HepG2 (cell line): Measurements from ENCODE around the gene CDK3. TPM values are rescaled to one million over a fixed set of nuclear protein-coding genes. Genes with fewer than 3 reads are reported as not detected.

Experiments used
- ATAC-seq: fragments of 200-7000 bp; cut with Tn5 transposase; 3 replicates; pipeline ENCODE4 v1.9.1; 2020; ENCODE audit warnings: mild to moderate bottlenecking, moderate library complexity
- BruUV-seq: library from RNA; stranded (reverse); fragments of 400-500 nt; replicated peaks from 2 replicates; lab custom pipeline; 2021; lab: Mats Ljungman, UMichigan
- CTCF ChIA-PET: fragments of 300-600 bp; formaldehyde crosslinking; extraction: SDS; loops from one replicate; lab custom pipeline; 2021; ENCODE audit warnings: low total read pairs, inconsistent platforms, low intra/inter-chr PET ratio; lab: Yijun Ruan, JAX
- POLR2A ChIA-PET: fragments of 350-600 bp; sonication (Branson Sonifier 250); formaldehyde crosslinking; loops from one replicate; lab custom pipeline; 2020; ENCODE audit warnings: antibody characterized with exemption, inconsistent platforms; lab: Yijun Ruan, JAX
- DNase-seq: peaks from one replicate; pipeline ENCODE4 v3.0.0-alpha.2; 2015; ENCODE audit warnings: low spot score
- FAIRE-seq: peaks from 3 replicates; lab custom pipeline; 2011; peaks lifted over from hg19 to GRCh38; lab: Jason Lieb, UNC
- H2AFZ ChIP-seq: one replicate; pipeline ENCODE4 v1.6.1; 2011; ENCODE audit warnings: low read length, inconsistent platforms
- H3K27ac ChIP-seq: fragments of 300-600 bp; 3 replicates; pipeline ENCODE4 v1.8.0; 2011; ENCODE audit warnings: mixed run types, mild to moderate bottlenecking, mixed read lengths, low read length, inconsistent platforms; ENCODE audit not compliant: insufficient read depth; ENCODE audit errors: extremely low read length
- H3K27me3 ChIP-seq, 2 experiments: fragments of 200-600 bp in 1 of 2; 2 replicates in 1 of 2; 3 replicates in 1 of 2; pipeline versions ENCODE4 v1.6.0 to v1.8.0; 2011; ENCODE audit warnings: low read length in 2 of 2, mild to moderate bottlenecking in 2 of 2, moderate library complexity in 2 of 2, inconsistent platforms in 1 of 2; ENCODE audit not compliant: insufficient read depth in 2 of 2, control insufficient read depth in 1 of 2
- H3K36me3 ChIP-seq, 2 experiments: fragments of 200-600 bp in 1 of 2; replicated peaks in 1 of 2; 2 replicates in 1 of 2; 3 replicates in 1 of 2; pipeline versions ENCODE4 v1.5.1 to v1.8.0; 2011; ENCODE audit warnings: low read length in 2 of 2, inconsistent platforms in 1 of 2; ENCODE audit not compliant: insufficient read depth in 2 of 2, control insufficient read depth in 1 of 2
- H3K4me1 ChIP-seq: 2 replicates; pipeline ENCODE4 v1.5.1; 2012; ENCODE audit warnings: low read length, inconsistent platforms; ENCODE audit not compliant: insufficient read depth
- H3K4me2 ChIP-seq: 2 replicates; pipeline ENCODE4 v1.6.0; 2011; ENCODE audit warnings: low read depth, low read length, inconsistent platforms
- H3K4me3 ChIP-seq, 3 experiments: fragments of 200-600 bp in 1 of 3; sonication (generic), shearing (Covaris generic) in 1 of 3; replicated peaks in 1 of 3; 2 replicates each; pipeline ENCODE4 v1.5.1; 2011 to 2016; ENCODE audit warnings: low read length in 3 of 3, inconsistent platforms in 2 of 3, low read depth in 2 of 3, mild to moderate bottlenecking in 2 of 3, control low read depth in 1 of 3, mixed read lengths in 1 of 3; ENCODE audit not compliant: insufficient read depth in 1 of 3
- H3K79me2 ChIP-seq: one replicate; pipeline ENCODE4 v1.6.1; 2011; ENCODE audit warnings: low read length, inconsistent platforms; ENCODE audit not compliant: insufficient read depth
- H3K9ac ChIP-seq: 2 replicates; pipeline ENCODE4 v1.6.0; 2011; ENCODE audit warnings: mild to moderate bottlenecking, low read depth, low read length, inconsistent platforms; ENCODE audit not compliant: insufficient read depth
- H3K9me3 ChIP-seq: 2 replicates; pipeline ENCODE4 v1.5.1; 2012; ENCODE audit warnings: mild to moderate bottlenecking, low read length
- H4K20me1 ChIP-seq: 2 replicates; pipeline ENCODE4 v1.6.0; 2011; ENCODE audit warnings: inconsistent platforms, mild to moderate bottlenecking, low read length, moderate library complexity; ENCODE audit not compliant: insufficient read depth
- HMGXB3 ChIP-seq: sonication (generic); formaldehyde crosslinking; IDR thresholded peaks from 2 replicates; pipeline ENCODE4 v1.4.0; 2020; ENCODE audit warnings: missing genetic modification reagents, borderline replicate concordance
- MNT ChIP-seq: fragments of 450-650 bp; IDR thresholded peaks from 2 replicates; pipeline ENCODE4 v1.6.1; 2016
- SALL2 ChIP-seq: sonication (generic); formaldehyde crosslinking; IDR thresholded peaks from 2 replicates; pipeline ENCODE4 v1.8.1; 2023; ENCODE audit warnings: mild to moderate bottlenecking, missing genetic modification reagents, inconsistent platforms
- SNAPC2 ChIP-seq: sonication (generic); formaldehyde crosslinking; IDR thresholded peaks from 2 replicates; pipeline ENCODE4 v1.8.1; 2022; ENCODE audit warnings: mild to moderate bottlenecking, missing genetic modification reagents
- SOX6 ChIP-seq, 2 experiments: fragments of 450-650 bp in 1 of 2; sonication (generic) in 1 of 2; formaldehyde crosslinking in 1 of 2; IDR thresholded peaks; 2 replicates each; pipeline versions ENCODE4 v1.4.0 to v1.6.1; 2017 to 2020; ENCODE audit warnings: antibody characterized with exemption in 1 of 2, mild to moderate bottlenecking in 1 of 2, missing genetic modification reagents in 1 of 2
- TEAD2 ChIP-seq: sonication (generic); formaldehyde crosslinking; IDR thresholded peaks from 2 replicates; pipeline ENCODE4 v1.9.0; 2021; ENCODE audit warnings: missing genetic modification reagents
- ZC3H4 ChIP-seq: sonication (generic); formaldehyde crosslinking; IDR thresholded peaks from 2 replicates; pipeline ENCODE4 v1.4.0; 2020; ENCODE audit warnings: missing genetic modification reagents, borderline replicate concordance
- ZNF326 ChIP-seq: sonication (generic); formaldehyde crosslinking; IDR thresholded peaks from 2 replicates; pipeline ENCODE4 v1.4.0; 2020; ENCODE audit warnings: missing genetic modification reagents, borderline replicate concordance
- ZNF660 ChIP-seq: sonication (generic); formaldehyde crosslinking; IDR thresholded peaks from 2 replicates; pipeline ENCODE4 v1.5.1; 2020; ENCODE audit warnings: mild to moderate bottlenecking, low read depth, missing genetic modification reagents, borderline replicate concordance
- WGBS: methylation state at CpG from one replicate; pipeline ENCODE4 v1.1.6; 2017; ENCODE audit warnings: low lambda C conversion rate; 5-methylcytosine and 5-hydroxymethylcytosine counted together
- in situ Hi-C: cut with HindIII; loops from 2 replicates; pipeline ENCODE4 v1.10.0; 2017; ENCODE audit warnings: low pct_unique_long_range_greater_than_20kb; ENCODE audit not compliant: extremely low pct_ligation_motif_present
- intact Hi-C: fragments of 100-400 bp; cut with micrococcal nuclease; formaldehyde crosslinking; loops from one replicate; pipeline ENCODE4 v1.10.0; 2022; ENCODE audit not compliant: unreplicated experiment
- polyA plus RNA-seq, 8 experiments: library from polyadenylated mRNA; depleted of rRNA in 3 of 8; stranded (reverse) in 7 of 8; unstranded in 1 of 8; fragments of >200 nt; fragmentation: Illumina TruSeq in 4 of 8; extraction: Trizol in 4 of 8; gene quantifications; 2 replicates each; pipeline versions ENCODE4 v1.2.1 to v1.2.3, GENCODE V29; 2011 to 2016; ENCODE audit warnings: low read depth in 4 of 8, missing spikeins in 1 of 8, mixed read lengths in 1 of 8; ENCODE audit not compliant: insufficient read depth in 1 of 8
- total RNA-seq, 5 experiments: library from RNA; depleted of rRNA; stranded (reverse); fragments of >200 nt; fragmentation: Illumina TruSeq; extraction: Trizol; gene quantifications; 2 replicates each; pipeline ENCODE4 v1.2.3, GENCODE V29; 2016; ENCODE audit warnings: low read depth in 1 of 5
- TF ChIP-seq, protein P1 (sequence below): sonication (generic); formaldehyde crosslinking; IDR thresholded peaks from 2 replicates; pipeline ENCODE4 v1.9.0; 2021; ENCODE audit warnings: missing genetic modification reagents, borderline replicate concordance
- TF ChIP-seq, protein P2 (sequence below): sonication (generic); formaldehyde crosslinking; IDR thresholded peaks from 2 replicates; pipeline ENCODE4 v1.4.0; 2020; ENCODE audit warnings: missing genetic modification reagents

Gene CDK3
- total and polyA plus RNA-seq, 2 of the 13 experiments (the other 11 are each of a cell fraction or from before 2014, with no cell fraction given): 5.8 to 11.4 TPM

DNA sequence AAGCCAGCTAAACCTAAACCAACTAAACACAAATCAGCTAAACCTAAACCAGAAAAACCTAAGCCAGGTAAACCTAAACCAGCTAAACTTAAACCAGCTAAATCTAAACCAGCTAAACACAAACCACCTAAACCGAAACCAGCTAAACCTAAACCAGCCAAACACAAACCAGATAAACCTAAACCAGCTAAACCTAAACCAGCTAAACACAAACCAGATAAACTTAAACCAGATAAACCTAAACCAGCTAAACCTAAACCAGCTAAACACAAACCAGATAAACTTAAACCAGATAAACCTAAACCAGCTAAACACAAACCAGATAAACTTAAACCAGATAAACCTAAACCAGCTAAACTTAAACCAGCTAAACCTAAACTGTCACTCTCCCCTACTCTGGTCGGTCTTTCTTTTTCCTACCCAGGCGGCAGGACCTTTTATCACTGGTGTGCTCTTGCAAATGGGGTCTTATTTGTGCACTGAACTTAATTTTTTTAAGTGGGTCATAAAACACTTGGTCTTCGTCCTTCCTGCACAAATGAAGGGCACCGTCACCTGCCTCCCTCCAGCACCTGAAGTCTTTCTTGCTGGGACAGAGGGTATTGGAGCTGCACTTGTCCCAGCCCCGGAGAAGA, 19.3 kb downstream of the CDK3 start (continued):
- TF ChIP-seq MNT (peak; percentile 100), ZNF326 (CRISPR knock-in tag) (no peak), HMGXB3 (no peak)
- TF ChIP-seq, all 625 proteins: peak for 8

DNA sequence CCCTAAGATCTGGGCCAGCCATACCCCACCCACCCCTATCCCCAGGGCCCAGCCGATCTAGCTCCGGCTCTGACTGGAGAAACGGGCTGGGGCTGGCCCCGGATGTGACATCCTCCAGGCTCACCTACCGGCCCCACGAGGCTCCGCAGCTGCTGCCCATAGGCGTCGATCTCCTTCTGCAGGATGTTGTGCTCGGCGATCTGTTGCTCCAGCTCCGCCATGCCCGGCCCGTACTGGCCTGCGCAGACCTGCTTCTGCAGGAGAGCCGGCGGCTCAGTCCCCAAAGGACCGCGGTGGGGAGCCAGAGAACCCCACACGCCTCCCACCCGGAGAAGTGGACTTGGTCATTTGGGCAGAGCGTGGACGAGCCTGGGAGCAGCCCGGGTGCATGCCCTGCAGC, 21.6 kb downstream of the CDK3 start:
- H3K36me3 ChIP-seq: peaks cover 1 to 14% of the 10 kb centered on the region in 2 experiments; a peak in 4 of 5 replicates
- in situ Hi-C loops: no loop called here
- H3K9ac ChIP-seq: no peak overlapping the region
- H3K4me2 ChIP-seq: no peak overlapping the region
- H4K20me1 ChIP-seq: no peaks in the 10 kb centered on the region
- intact Hi-C loops: no loop called here
- H3K27ac ChIP-seq: no peak overlapping the region
- H3K9me3 ChIP-seq: no peaks in the 10 kb centered on the region
- ATAC-seq (no peak), FAIRE-seq (no peak), DNase-seq (no peak)
- no TSS peak for BruUV-seq
- H2AFZ ChIP-seq: no peak overlapping the region
- ChIA-PET CTCF (no interaction called here), POLR2A (no interaction called here)
- H3K4me3 ChIP-seq: no peak overlapping the region
- H3K79me2 ChIP-seq: no peaks in the 10 kb centered on the region
- H3K4me1 ChIP-seq: peaks cover 20% of the 10 kb centered on the region
- 96% methylated on average over 20 of the region's 24 CpGs for WGBS
- no peaks in the 10 kb centered on the region; a peak in 1 of 5 replicates for H3K27me3 ChIP-seq
- TF ChIP-seq SOX6 (IDR thresholded peaks at IDR 0.05) (no peak), SOX6 (CRISPR knock-in tag; IDR thresholded peaks at IDR 0.05) (no peak), ZC3H4 (CRISPR knock-in tag) (no peak), ZNF660 (no peak), SALL2 (no peak), ZNF326 (CRISPR knock-in tag) (no peak), SNAPC2 (no peak), TEAD2 (CRISPR knock-in tag) (no peak)
- TF ChIP-seq, protein P1, sequence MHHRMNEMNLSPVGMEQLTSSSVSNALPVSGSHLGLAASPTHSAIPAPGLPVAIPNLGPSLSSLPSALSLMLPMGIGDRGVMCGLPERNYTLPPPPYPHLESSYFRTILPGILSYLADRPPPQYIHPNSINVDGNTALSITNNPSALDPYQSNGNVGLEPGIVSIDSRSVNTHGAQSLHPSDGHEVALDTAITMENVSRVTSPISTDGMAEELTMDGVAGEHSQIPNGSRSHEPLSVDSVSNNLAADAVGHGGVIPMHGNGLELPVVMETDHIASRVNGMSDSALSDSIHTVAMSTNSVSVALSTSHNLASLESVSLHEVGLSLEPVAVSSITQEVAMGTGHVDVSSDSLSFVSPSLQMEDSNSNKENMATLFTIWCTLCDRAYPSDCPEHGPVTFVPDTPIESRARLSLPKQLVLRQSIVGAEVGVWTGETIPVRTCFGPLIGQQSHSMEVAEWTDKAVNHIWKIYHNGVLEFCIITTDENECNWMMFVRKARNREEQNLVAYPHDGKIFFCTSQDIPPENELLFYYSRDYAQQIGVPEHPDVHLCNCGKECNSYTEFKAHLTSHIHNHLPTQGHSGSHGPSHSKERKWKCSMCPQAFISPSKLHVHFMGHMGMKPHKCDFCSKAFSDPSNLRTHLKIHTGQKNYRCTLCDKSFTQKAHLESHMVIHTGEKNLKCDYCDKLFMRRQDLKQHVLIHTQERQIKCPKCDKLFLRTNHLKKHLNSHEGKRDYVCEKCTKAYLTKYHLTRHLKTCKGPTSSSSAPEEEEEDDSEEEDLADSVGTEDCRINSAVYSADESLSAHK (CRISPR knock-in tag): no peak
- TF ChIP-seq, protein P2, sequence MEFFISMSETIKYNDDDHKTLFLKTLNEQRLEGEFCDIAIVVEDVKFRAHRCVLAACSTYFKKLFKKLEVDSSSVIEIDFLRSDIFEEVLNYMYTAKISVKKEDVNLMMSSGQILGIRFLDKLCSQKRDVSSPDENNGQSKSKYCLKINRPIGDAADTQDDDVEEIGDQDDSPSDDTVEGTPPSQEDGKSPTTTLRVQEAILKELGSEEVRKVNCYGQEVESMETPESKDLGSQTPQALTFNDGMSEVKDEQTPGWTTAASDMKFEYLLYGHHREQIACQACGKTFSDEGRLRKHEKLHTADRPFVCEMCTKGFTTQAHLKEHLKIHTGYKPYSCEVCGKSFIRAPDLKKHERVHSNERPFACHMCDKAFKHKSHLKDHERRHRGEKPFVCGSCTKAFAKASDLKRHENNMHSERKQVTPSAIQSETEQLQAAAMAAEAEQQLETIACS (CRISPR knock-in tag): no peak
